SH-SY5Y (cell line): ENCODE measurements around the gene KLRF2.

Experiments
- GATA2 ChIP-seq: IDR thresholded peaks from 2 replicates; pipeline ENCODE4 v1.6.1; 2011; ENCODE audit warnings: mild to moderate bottlenecking, low read depth, low read length
- GATA3 ChIP-seq: IDR thresholded peaks from 2 replicates; pipeline ENCODE4 v1.6.1; 2011; ENCODE audit warnings: low read depth, mild to moderate bottlenecking, low read length, moderate library complexity

DNA sequence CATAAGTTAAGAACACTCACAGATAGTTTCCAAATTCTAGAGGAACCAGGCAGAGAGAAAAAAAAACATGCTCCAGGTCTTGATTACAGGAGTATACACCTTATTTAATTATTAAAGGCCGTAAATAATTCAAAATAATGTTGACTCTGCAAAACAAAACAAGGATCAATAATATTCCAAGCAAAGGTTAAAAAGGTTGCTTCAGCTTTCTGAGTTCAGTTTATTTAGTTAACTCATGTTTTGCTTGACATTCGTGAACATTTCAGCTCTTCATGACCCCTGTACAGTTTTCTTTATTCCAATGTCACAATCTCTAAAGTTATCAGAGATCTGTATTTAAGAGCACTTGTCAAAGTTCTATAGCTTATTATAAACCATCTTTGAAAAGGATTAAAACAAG, 19.6 kb downstream of the KLRF2 start:
- TF ChIP-seq GATA3 (no peak), GATA2 (no peak)
